WI38 (cell line): Measurements from ENCODE around the gene EIF4G3.
"Not testable (repeated sequence)": the region's sequence is repeated elsewhere in the genome, so short reads cannot be mapped to it uniquely, and the experiment has no call there.

Experiments used
- H3K4me3 ChIP-seq: 2 replicates; pipeline ENCODE4 v1.5.1; 2011; ENCODE audit warnings: low read depth, mild to moderate bottlenecking, control low read depth, low read length
- TF ChIP-seq, protein P1 (sequence below): IDR thresholded peaks from 2 replicates; pipeline ENCODE4 v1.5.1; 2012; ENCODE audit warnings: low read depth, mild to moderate bottlenecking, control low read depth, low read length

Gene EIF4G3

GRCh38 chr1:21182181-21182731 is 5.6 kb upstream of the EIF4G3 start:
- TF ChIP-seq, protein P1, sequence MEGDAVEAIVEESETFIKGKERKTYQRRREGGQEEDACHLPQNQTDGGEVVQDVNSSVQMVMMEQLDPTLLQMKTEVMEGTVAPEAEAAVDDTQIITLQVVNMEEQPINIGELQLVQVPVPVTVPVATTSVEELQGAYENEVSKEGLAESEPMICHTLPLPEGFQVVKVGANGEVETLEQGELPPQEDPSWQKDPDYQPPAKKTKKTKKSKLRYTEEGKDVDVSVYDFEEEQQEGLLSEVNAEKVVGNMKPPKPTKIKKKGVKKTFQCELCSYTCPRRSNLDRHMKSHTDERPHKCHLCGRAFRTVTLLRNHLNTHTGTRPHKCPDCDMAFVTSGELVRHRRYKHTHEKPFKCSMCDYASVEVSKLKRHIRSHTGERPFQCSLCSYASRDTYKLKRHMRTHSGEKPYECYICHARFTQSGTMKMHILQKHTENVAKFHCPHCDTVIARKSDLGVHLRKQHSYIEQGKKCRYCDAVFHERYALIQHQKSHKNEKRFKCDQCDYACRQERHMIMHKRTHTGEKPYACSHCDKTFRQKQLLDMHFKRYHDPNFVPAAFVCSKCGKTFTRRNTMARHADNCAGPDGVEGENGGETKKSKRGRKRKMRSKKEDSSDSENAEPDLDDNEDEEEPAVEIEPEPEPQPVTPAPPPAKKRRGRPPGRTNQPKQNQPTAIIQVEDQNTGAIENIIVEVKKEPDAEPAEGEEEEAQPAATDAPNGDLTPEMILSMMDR = no peak
- no peak overlapping the region for H3K4me3 ChIP-seq

DNA sequence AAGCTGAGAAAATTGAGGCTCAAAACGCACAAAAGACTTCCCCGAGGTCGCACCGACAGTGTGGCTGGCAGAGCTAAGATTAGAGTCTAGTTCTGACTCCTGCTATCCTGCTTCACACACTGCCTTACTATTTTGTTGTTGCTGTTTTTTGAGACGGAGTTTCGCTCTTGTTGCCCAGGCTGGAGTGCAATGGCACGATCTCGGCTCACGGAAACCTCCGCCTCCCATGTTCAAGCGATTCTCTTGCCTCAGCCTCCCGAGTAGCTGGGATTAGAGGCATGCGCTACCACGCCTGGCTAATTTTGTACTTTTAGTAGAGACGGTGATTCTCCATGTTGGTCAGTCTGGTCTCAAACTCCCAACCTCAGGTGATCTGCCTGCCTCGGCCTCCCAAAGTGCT is 1.6 kb upstream of the EIF4G3 start:
- H3K4me3 ChIP-seq = not testable (repeated sequence)

GRCh38 chr1:21175670-21176581 is 771 bp downstream of the EIF4G3 start:
- H3K4me3 ChIP-seq = peak overlapping the region; percentile 94
- TF ChIP-seq, protein P1 = no peak

GRCh38 chr1:21175324-21175669 is 1.4 kb downstream of the EIF4G3 start:
- TF ChIP-seq, protein P1 = no peak

DNA sequence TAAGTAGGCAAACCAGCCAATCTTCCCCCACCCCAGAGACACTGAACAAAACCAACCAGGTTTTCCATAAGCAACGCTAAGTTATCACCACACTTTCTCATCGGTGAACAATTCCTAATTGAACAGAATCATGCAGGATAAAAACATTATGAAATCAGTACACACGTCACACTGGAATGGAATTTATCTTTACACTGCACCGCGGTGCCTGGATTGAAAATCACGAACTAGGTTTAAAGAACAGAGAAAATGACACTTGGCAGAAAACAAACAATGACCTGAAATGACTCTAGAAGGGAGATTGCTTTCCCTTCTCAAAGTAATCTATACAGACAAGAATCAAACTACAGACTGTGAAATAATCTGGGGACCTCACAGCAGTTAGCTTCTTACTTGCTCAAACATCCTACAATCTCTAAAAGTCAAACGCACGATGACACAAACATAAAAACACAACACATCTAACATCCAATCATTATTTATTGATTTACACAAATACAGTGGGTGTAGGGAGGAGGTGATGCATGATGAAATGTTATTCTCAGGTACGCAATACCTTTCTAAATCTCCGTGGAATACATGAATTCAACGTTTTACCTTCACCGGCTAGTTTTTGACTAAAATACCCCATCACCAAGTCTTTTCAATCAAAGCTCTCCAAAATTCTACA is 1.9 kb downstream of the EIF4G3 start:
- H3K4me3 ChIP-seq = peak overlapping the region; percentile 94
- TF ChIP-seq, protein P1 = no peak

More at GRCh38 chr1:21175324-21175669, 1.4 kb downstream of the EIF4G3 start:
- H3K4me3 ChIP-seq = peak overlapping the region; percentile 94

GRCh38 chr1:21174230-21174629 is 2.5 kb downstream of the EIF4G3 start:
- TF ChIP-seq, protein P1 = no peak
- peak overlapping the region; percentile 94 for H3K4me3 ChIP-seq

DNA sequence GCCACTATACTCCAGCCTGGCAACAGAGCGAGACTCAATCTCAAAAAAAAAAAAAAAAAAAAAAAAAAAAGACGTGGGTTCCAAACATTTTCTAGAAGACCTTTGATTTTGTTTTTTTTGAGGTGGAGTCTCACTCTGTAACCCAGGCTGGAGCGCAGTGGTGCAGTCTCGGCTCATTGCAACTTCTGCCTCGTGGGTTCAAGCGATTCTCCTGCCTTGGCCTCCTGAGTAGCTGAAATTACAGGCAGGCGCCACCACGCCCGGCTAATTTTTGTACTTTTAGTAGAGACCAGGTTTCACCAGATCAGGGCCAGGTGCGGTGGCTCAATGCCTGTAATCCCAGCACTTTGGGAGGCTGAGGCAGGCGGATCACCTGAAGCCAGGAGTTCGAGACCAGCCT is 3.6 kb downstream of the EIF4G3 start:
- H3K4me3 ChIP-seq = not testable (repeated sequence)

- not testable (repeated sequence) for H3K4me3 ChIP-seq
These were observed 5.9 kb downstream of the EIF4G3 start for GRCh38 chr1:21170837-21171236.

GRCh38 chr1:21168444-21168843 is 8.3 kb downstream of the EIF4G3 start:
- no peak overlapping the region for H3K4me3 ChIP-seq
- TF ChIP-seq, protein P1 = no peak
